Ectodermal cell (in vitro differentiated cells): ENCODE results near the gene CPT1A.
"Not testable (repeated sequence)": the region's sequence is repeated elsewhere in the genome, so short reads cannot be mapped to it uniquely, and the experiment has no call there.

ENCODE experiments used
- H3K27ac ChIP-seq: 2 replicates; pipeline ENCODE4 v1.7.0; 2013; ENCODE audit warnings: mild to moderate bottlenecking, low read depth, low read length; ENCODE audit not compliant: insufficient read depth, poor library complexity, severe bottlenecking
- H3K27me3 ChIP-seq: 2 replicates; pipeline ENCODE4 v1.7.0; 2013; ENCODE audit warnings: mild to moderate bottlenecking, low read length; ENCODE audit not compliant: insufficient read depth, control insufficient read depth, poor library complexity, severe bottlenecking
- H3K36me3 ChIP-seq: one replicate; pipeline ENCODE4 v1.7.0; 2013; ENCODE audit warnings: low read length; ENCODE audit not compliant: control insufficient read depth, insufficient read depth
- H3K4me1 ChIP-seq: one replicate; pipeline ENCODE4 v1.7.0; 2013; ENCODE audit warnings: low read length; ENCODE audit not compliant: control insufficient read depth, insufficient read depth
- H3K4me3 ChIP-seq: 2 replicates; pipeline ENCODE4 v1.7.0; 2013; ENCODE audit warnings: low read depth, low read length, control low read depth; ENCODE audit not compliant: insufficient read depth
- H3K9me3 ChIP-seq: 2 replicates; pipeline ENCODE4 v1.7.0; 2013; ENCODE audit warnings: mild to moderate bottlenecking, low read length, moderate library complexity; ENCODE audit not compliant: control insufficient read depth
- WGBS, 2 experiments: methylation state at CpG; one replicate each; pipeline ENCODE4 v1.1.7; 2013; ENCODE audit warnings: missing lambda C conversion rate in 2 of 2; 5-methylcytosine and 5-hydroxymethylcytosine counted together

The CPT1A gene

DNA sequence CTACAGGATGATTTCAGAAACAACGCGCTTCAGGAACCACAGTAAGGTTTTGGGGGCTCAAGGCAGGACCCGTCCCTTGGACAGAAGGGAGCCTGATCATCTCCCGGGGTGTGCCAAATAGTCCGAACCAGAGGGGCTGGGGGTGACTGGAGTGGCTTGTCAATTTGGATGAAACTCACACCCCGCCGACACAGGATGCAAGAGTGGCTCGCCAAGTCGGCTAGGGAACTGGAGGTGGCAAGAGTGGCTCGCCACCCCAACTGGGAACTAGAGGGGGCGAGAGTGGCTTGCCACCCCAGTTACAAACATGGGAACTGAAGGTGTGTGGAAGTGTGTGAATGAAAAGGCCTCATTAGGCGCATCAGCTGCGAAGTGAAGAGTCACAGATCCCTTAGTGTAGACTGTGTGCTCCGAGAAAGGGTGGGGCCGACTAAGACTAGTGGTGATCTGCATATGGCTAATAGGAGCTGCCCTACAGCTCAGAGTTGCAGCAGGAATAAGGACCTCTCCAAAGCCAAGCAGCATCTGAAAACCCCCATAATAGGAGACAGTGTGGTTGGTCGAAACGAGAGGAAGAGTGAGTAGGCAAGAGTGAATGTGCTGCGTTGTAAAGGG is 26.6 kb upstream of the CPT1A start:
- H3K9me3 ChIP-seq: no peaks in the 10 kb centered on the region
- 81 to 84% methylated on average over 18 of the region's 18 CpGs for WGBS, 2 experiments
- H3K4me3 ChIP-seq: no peak overlapping the region
- no peaks in the 10 kb centered on the region for H3K27me3 ChIP-seq
- H3K36me3 ChIP-seq: no peaks in the 10 kb centered on the region
- no peak overlapping the region for H3K27ac ChIP-seq
- H3K4me1 ChIP-seq: no peaks in the 10 kb centered on the region

GRCh38 chr11:68867066-68867465 is 25.4 kb upstream of the CPT1A start:
- Histone ChIP-seq H3K4me3 (no peak overlapping the region), H3K27ac (no peak overlapping the region), H3K4me1 (no peaks in the 10 kb centered on the region), H3K27me3 (no peaks in the 10 kb centered on the region), H3K9me3 (no peaks in the 10 kb centered on the region), H3K36me3 (no peaks in the 10 kb centered on the region)
- 82 to 88% methylated on average over 6 of the region's 6 CpGs for WGBS, 2 experiments

GRCh38 chr11:68865241-68865640 is 23.5 kb upstream of the CPT1A start:
- H3K27ac ChIP-seq: no peak overlapping the region
- no peaks in the 10 kb centered on the region for H3K9me3 ChIP-seq
- H3K27me3 ChIP-seq: no peaks in the 10 kb centered on the region
- WGBS, 2 experiments: 90% methylated on average over 11 of the region's 11 CpGs
- H3K4me3 ChIP-seq: no peak overlapping the region
- H3K36me3 ChIP-seq: no peaks in the 10 kb centered on the region
- H3K4me1 ChIP-seq: no peaks in the 10 kb centered on the region

- Histone ChIP-seq H3K4me1 (no peaks in the 10 kb centered on the region), H3K27me3 (no peaks in the 10 kb centered on the region), H3K9me3 (no peaks in the 10 kb centered on the region), H3K27ac (no peak overlapping the region), H3K36me3 (no peaks in the 10 kb centered on the region), H3K4me3 (no peak overlapping the region)
- whole genome bisulfite sequencing, 2 experiments: 95 to 96% methylated on average over 2 to 3 of the region's 3 CpGs
Measured at GRCh38 chr11:68863553-68864265, 22.0 kb upstream of the CPT1A start.

GRCh38 chr11:68862421-68862820 is 20.7 kb upstream of the CPT1A start:
- Histone ChIP-seq H3K27me3 (no peaks in the 10 kb centered on the region), H3K27ac (no peak overlapping the region), H3K4me3 (no peak overlapping the region), H3K4me1 (no peaks in the 10 kb centered on the region), H3K9me3 (no peaks in the 10 kb centered on the region), H3K36me3 (no peaks in the 10 kb centered on the region)
- 76 to 83% methylated on average over 6 of the region's 6 CpGs for WGBS, 2 experiments

- no peak overlapping the region for H3K4me3 ChIP-seq
- no peak overlapping the region for H3K27ac ChIP-seq
- WGBS, 2 experiments: 87 to 88% methylated on average over 8 of the region's 8 CpGs
- no peaks in the 10 kb centered on the region for H3K9me3 ChIP-seq
- H3K27me3 ChIP-seq: peaks cover 20% of the 10 kb centered on the region
- no peaks in the 10 kb centered on the region for H3K36me3 ChIP-seq
- H3K4me1 ChIP-seq: peaks cover 6% of the 10 kb centered on the region
Measured at GRCh38 chr11:68859123-68859522, 17.4 kb upstream of the CPT1A start.

DNA sequence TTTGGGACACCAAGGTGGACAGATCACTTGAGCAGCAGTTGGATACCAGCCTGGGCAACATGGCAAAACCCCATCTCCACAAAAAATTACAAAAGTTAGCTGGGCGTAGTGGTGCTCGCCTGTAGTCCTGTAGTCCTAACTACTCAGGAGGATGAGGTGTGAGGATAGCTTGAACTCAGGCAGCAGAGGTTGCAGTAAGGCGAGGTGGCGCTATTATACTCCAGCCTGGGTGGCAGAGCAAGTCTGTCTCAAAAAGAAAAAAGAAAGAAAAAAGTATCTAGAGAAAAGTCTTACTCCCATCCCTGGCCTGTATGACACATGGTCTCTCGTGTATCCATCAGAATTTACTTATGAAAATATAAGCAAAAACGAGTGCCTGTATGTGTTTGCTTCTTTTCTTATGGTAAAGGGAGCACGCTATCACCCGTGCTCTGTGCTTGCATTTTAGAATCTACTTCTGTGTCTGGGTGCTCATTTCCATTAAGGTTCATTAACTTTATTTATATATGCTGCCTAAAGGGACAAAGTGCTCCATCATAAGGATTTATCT is 15.4 kb upstream of the CPT1A start:
- Histone ChIP-seq H3K27ac (no peak overlapping the region), H3K27me3 (peaks cover 38% of the 10 kb centered on the region), H3K4me3 (no peak overlapping the region), H3K9me3 (no peaks in the 10 kb centered on the region), H3K36me3 (no peaks in the 10 kb centered on the region), H3K4me1 (peaks cover 6% of the 10 kb centered on the region)
- WGBS, 2 experiments: 73 to 87% methylated on average over 8 of the region's 8 CpGs

DNA sequence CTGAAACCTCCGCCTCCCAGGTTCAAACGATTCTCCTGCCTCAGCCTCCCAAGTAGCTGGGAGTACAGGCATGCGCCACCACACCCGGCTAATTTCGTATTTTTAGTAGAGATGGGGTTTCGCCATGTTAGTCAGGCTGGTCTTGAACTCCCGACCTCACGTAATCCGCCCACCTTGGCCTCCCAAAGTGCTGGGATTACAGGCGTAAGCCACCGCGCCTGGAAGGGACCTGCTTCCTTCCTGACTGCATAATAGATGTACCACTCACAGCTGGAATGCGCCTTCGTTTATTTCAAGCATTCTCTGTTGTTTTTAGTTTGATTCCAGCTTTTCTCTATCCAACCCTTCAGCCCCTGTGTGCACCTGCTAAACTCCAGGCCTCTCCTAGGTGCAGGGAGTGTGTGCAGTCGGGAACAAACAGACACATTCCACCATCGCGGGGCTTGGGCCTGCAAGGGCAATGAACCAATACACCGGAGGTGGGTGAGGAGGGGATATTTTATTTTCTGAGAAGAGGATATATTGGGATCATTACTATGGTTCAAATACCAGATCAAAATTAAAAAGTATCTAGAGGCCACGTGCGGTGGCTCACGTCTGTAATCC is 14.8 kb upstream of the CPT1A start:
- not testable (repeated sequence) for H3K27ac ChIP-seq, H3K36me3 ChIP-seq, H3K4me3 ChIP-seq, H3K9me3 ChIP-seq, H3K4me1 ChIP-seq
- 90% methylated on average over 21 of the region's 21 CpGs for WGBS, 2 experiments
- peaks cover 40% of the 10 kb centered on the region for H3K27me3 ChIP-seq

DNA sequence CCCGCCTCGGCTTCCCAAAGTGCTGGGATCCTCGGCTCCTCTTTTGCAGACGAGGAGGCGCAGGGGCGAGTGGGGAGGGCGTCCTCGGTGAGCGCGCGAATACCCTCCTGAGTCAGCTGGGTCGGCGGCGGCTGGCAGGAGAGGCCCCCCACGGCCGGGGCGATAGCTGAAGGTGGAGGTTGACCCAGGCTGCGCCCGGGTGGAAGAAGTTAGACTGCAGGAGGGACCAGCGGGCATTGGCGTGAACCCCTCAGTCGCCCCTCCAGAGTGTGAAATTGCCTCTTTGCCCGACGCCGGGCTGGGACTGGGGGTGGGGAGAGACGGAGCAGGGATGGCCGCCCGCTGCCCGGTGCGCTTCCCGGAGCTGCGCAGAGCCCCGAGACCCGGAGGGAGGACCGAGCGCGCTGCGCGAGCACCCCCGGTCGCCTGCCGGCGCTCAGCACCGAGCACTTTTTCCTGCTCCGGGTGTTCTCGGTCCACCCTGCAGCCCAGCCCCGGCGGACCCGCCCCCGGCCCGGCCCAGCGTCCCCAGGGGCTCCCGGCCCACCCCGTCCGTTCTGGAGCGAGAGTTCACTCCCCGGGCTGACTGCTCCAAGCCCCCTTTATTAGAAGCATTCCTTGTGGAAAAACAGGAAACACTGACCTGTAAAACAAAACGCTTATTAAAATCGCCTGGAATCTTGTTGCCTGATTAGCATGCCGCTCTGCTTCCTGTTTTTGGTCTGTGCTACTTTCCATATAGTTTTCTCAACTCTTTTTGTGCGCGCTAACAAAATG is 13.7 kb upstream of the CPT1A start:
- H3K27ac ChIP-seq: no peak overlapping the region
- H3K9me3 ChIP-seq: no peaks in the 10 kb centered on the region
- peaks cover 6% of the 10 kb centered on the region for H3K4me1 ChIP-seq
- 6% methylated on average over 62 of the region's 62 CpGs for WGBS, 2 experiments
- H3K36me3 ChIP-seq: no peaks in the 10 kb centered on the region
- peak overlapping the region; percentile 27 for H3K4me3 ChIP-seq
- peaks cover 40% of the 10 kb centered on the region for H3K27me3 ChIP-seq
